CD4-positive, alpha-beta T cell (primary cell): Measurements from ENCODE around the gene DCDC2. TPM values are rescaled to one million over a fixed set of nuclear protein-coding genes. Genes with fewer than 3 reads are reported as not detected.

ENCODE experiments used
- ATAC-seq: fragments of 200-7000 bp; cut with Tn5 transposase; one replicate; pipeline ENCODE4 v1.10.0; 2022; ENCODE audit warnings: mild to moderate bottlenecking; ENCODE audit not compliant: poor library complexity
- CTCF ChIA-PET: fragments of 350-600 bp; sonication (Branson Sonifier 250); formaldehyde crosslinking; loops from one replicate; lab custom pipeline; 2021; ENCODE audit warnings: antibody characterized with exemption, inconsistent platforms; lab: Charles Lee
- POLR2A ChIA-PET: fragments of 350-600 bp; sonication (Branson Sonifier 250); formaldehyde crosslinking; loops from one replicate; lab custom pipeline; 2021; ENCODE audit warnings: antibody characterized with exemption, inconsistent platforms; lab: Charles Lee
- DNase-seq, 14 experiments: peaks; one replicate each; pipeline ENCODE4 v3.0.0-alpha.2; 2013 to 2020; ENCODE audit warnings: mixed read lengths in 2 of 14
- H3K27ac ChIP-seq, 2 donors: one replicate each; pipeline versions ENCODE4 v1.5.1 to v1.7.0; 2013; ENCODE audit warnings: low read length in 2 of 2, low read depth in 1 of 2, mild to moderate bottlenecking in 1 of 2
- H3K27me3 ChIP-seq, 2 experiments: 1 replicate in 1 of 2; 2 replicates in 1 of 2; pipeline versions ENCODE4 v1.6.1 to v1.7.0; 2013; ENCODE audit warnings: low read length in 2 of 2, control low read depth in 1 of 2, mild to moderate bottlenecking in 1 of 2, moderate library complexity in 1 of 2; ENCODE audit not compliant: insufficient read depth in 2 of 2, control insufficient read depth in 1 of 2
- H3K36me3 ChIP-seq: one replicate; pipeline ENCODE4 v1.6.1; 2013; ENCODE audit warnings: low read length, control low read depth; ENCODE audit not compliant: insufficient read depth
- H3K4me1 ChIP-seq: one replicate; pipeline ENCODE4 v1.6.1; 2013; ENCODE audit warnings: low read length, control low read depth; ENCODE audit not compliant: insufficient read depth
- H3K4me3 ChIP-seq: one replicate; pipeline ENCODE4 v1.5.1; 2013; ENCODE audit warnings: mild to moderate bottlenecking, low read length, moderate library complexity
- H3K9me3 ChIP-seq, 2 experiments: 1 replicate in 1 of 2; 2 replicates in 1 of 2; pipeline versions ENCODE4 v1.6.1 to v1.7.0; 2013; ENCODE audit warnings: low read length in 2 of 2, mild to moderate bottlenecking in 2 of 2, control low read depth in 1 of 2, moderate library complexity in 1 of 2; ENCODE audit not compliant: control insufficient read depth in 1 of 2, insufficient read depth in 1 of 2
- H3K27ac Mint-ChIP-seq: one replicate; pipeline ENCODE4 v1.8.0; 2020; ENCODE audit warnings: mixed read lengths
- H3K27me3 Mint-ChIP-seq: one replicate; pipeline ENCODE4 v1.8.0; 2021; ENCODE audit warnings: mixed read lengths
- H3K36me3 Mint-ChIP-seq: one replicate; pipeline ENCODE4 v1.8.0; 2021; ENCODE audit warnings: low read depth, mixed read lengths
- H3K4me1 Mint-ChIP-seq: one replicate; pipeline ENCODE4 v1.8.0; 2021; ENCODE audit warnings: low read depth, mixed read lengths
- H3K4me3 Mint-ChIP-seq: one replicate; pipeline ENCODE4 v1.8.0; 2020; ENCODE audit warnings: mild to moderate bottlenecking, mixed read lengths
- H3K9me3 Mint-ChIP-seq: one replicate; pipeline ENCODE4 v1.8.0; 2020; ENCODE audit warnings: mixed read lengths
- intact Hi-C, 2 experiments: fragments of 100-400 bp; cut with DNase I in 1 of 2; cut with micrococcal nuclease in 1 of 2; formaldehyde crosslinking; loops; one replicate each; pipeline versions ENCODE4 v1.15.1 to v1.9.0; 2023 to 2025; cut with DNase I, micrococcal nuclease
- total RNA-seq, 174 experiments: library from RNA in 2 of 174; stranded (reverse) in 2 of 174; gene quantifications; one replicate each; pipeline ENCODE4 v1.2.3 and lab custom pipeline; 2021 to 2026
- TF ChIP-seq, protein P1 (sequence below): fragments of 200-600 bp; IDR thresholded peaks from one replicate; pipeline ENCODE4 v1.8.0; 2022; ENCODE audit warnings: antibody characterized with exemption, mild to moderate bottlenecking

The DCDC2 gene
- total RNA-seq, 2 experiments from 2014 or later, result 0.05 TPM; not detected in 1

DNA sequence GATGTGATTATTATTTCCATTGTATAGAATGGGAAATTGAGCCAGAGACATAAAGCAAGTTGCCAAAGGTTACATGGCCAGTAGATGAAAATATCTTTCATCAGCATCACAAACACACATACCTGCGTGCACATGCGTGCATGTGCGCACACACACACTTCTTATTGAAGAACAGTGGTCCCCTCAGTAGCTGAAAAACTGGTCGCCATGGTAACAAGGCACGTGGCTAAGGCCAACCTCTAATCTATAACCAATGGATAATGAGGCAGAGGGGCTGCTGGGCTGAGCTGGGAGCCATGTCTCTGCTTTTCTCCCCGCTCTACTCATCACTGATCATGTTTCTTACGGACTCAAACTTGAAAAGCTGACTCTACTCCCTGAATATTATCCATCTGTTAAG is 171.5 kb downstream of the DCDC2 start:
- POLR2A ChIA-PET, result no interaction called here

DNA sequence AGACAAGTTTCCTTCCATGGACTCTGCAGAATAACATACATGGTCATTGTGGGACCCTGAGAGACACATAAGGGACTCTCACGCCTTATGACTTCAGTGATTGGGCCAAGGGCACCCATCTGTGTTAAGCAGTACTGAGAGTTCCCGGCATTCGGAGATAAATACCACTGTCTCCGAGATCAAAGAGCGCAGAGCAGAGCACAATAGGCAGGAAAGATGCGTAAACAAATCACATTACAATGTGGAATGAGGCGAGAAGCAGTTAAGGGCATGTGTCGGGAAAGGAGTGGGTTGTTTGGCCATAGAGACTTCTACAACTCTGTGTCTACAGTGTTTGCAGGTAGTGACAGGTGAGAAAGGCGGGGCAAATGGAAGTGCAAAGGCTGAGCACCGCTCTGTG is 174.3 kb downstream of the DCDC2 start:
- intact Hi-C loops, result no loop called here
- no peak overlapping the region for H3K4me3 Mint-ChIP-seq
- TF ChIP-seq, protein P1, sequence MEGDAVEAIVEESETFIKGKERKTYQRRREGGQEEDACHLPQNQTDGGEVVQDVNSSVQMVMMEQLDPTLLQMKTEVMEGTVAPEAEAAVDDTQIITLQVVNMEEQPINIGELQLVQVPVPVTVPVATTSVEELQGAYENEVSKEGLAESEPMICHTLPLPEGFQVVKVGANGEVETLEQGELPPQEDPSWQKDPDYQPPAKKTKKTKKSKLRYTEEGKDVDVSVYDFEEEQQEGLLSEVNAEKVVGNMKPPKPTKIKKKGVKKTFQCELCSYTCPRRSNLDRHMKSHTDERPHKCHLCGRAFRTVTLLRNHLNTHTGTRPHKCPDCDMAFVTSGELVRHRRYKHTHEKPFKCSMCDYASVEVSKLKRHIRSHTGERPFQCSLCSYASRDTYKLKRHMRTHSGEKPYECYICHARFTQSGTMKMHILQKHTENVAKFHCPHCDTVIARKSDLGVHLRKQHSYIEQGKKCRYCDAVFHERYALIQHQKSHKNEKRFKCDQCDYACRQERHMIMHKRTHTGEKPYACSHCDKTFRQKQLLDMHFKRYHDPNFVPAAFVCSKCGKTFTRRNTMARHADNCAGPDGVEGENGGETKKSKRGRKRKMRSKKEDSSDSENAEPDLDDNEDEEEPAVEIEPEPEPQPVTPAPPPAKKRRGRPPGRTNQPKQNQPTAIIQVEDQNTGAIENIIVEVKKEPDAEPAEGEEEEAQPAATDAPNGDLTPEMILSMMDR, result no peak
- H3K27me3 Mint-ChIP-seq, result peaks cover 14% of the 10 kb centered on the region
- ATAC-seq, result no peak
- Histone ChIP-seq H3K4me3 (no peak overlapping the region), H3K27ac (no peak overlapping the region), H3K27me3 (no peaks in the 10 kb centered on the region), H3K36me3 (no peaks in the 10 kb centered on the region), H3K4me1 (no peaks in the 10 kb centered on the region), H3K9me3 (peaks cover 0 to 4% of the 10 kb centered on the region in 2 experiments)
- POLR2A ChIA-PET, result no interaction called here
- no peak for DNase-seq
- no peak overlapping the region for H3K27ac Mint-ChIP-seq
- CTCF ChIA-PET, result no interaction called here
- H3K4me1 Mint-ChIP-seq, result no peaks in the 10 kb centered on the region
- no peaks in the 10 kb centered on the region for H3K9me3 Mint-ChIP-seq
- no peaks in the 10 kb centered on the region for H3K36me3 Mint-ChIP-seq

More for the DNA sequence above, 171.5 kb downstream of the DCDC2 start:
- CTCF ChIA-PET, result no interaction called here
- Mint-ChIP-seq H3K27me3 (peaks cover 27% of the 10 kb centered on the region), H3K9me3 (no peaks in the 10 kb centered on the region), H3K27ac (no peak overlapping the region), H3K4me1 (no peaks in the 10 kb centered on the region), H3K4me3 (no peak overlapping the region), H3K36me3 (no peaks in the 10 kb centered on the region)
- Histone ChIP-seq H3K4me3 (no peak overlapping the region), H3K36me3 (no peaks in the 10 kb centered on the region), H3K9me3 (no peaks in the 10 kb centered on the region), H3K4me1 (no peaks in the 10 kb centered on the region), H3K27me3 (peaks cover 0 to 4% of the 10 kb centered on the region in 2 experiments), H3K27ac (no peak overlapping the region)
- intact Hi-C loops, result no loop called here
- TF ChIP-seq, protein P1, result no peak
- DNase-seq (no peak), ATAC-seq (no peak)

DNA sequence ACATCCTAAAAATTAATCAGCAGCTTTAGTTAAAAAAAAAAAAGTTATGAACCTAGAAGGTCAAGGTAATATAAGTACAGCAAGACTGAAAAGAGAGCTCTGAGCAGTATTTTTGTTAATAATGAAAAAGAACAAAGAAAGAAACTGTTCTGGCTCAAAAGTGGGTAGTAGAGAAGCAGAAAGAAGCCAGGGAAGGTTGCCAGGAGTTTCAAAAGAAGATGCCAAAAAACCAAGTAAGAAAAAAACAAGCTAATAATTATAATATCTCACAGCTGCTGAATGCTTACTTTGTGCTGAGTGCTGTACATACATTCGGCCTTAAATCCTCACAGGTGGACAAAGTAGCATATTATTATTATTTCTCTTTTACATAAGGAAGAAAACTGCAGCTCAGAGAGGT is 200.0 kb downstream of the DCDC2 start:
- Mint-ChIP-seq H3K27me3 (peaks cover 21% of the 10 kb centered on the region), H3K9me3 (no peaks in the 10 kb centered on the region), H3K4me3 (no peak overlapping the region), H3K36me3 (no peaks in the 10 kb centered on the region), H3K27ac (no peak overlapping the region), H3K4me1 (no peaks in the 10 kb centered on the region)
- no peak overlapping the region for H3K4me3 ChIP-seq
- H3K27me3 ChIP-seq, result peaks cover 0 to 7% of the 10 kb centered on the region in 2 experiments
- intact Hi-C loops, result no loop called here
- TF ChIP-seq, protein P1, result no peak
- no peaks in the 10 kb centered on the region for H3K36me3 ChIP-seq
- no peaks in the 10 kb centered on the region for H3K9me3 ChIP-seq
- ATAC-seq, result no peak
- H3K4me1 ChIP-seq, result no peaks in the 10 kb centered on the region
- ChIA-PET CTCF (no interaction called here), POLR2A (no interaction called here)
- DNase-seq, result no peak
- H3K27ac ChIP-seq, result no peak overlapping the region
